Lower lobe of right lung (tissue), 2 donors: ENCODE data around the gene SIAH1. TPM values are rescaled to one million over a fixed set of nuclear protein-coding genes. Genes with fewer than 3 reads are reported as not detected.

Experiments
- ATAC-seq, 2 donors: fragments of 200-7000 bp; cut with Tn5 transposase; one replicate each; pipeline ENCODE4 v1.9.1; 2020 to 2022; ENCODE audit warnings: mild to moderate bottlenecking in 2 of 2, moderate library complexity in 2 of 2
- DNase-seq: peaks from one replicate; pipeline ENCODE4 v3.0.0-alpha.2; 2020
- H3K27ac ChIP-seq: fragments of 200-600 bp; one replicate; pipeline ENCODE4 v1.8.0; 2022
- H3K27me3 ChIP-seq: fragments of 200-600 bp; one replicate; pipeline ENCODE4 v1.8.0; 2022; ENCODE audit warnings: low read depth
- H3K36me3 ChIP-seq: fragments of 200-600 bp; one replicate; pipeline ENCODE4 v1.8.0; 2022; ENCODE audit warnings: mild to moderate bottlenecking
- H3K4me1 ChIP-seq: fragments of 200-600 bp; one replicate; pipeline ENCODE4 v1.8.0; 2022
- H3K4me3 ChIP-seq: fragments of 200-600 bp; one replicate; pipeline ENCODE4 v1.8.0; 2022; ENCODE audit warnings: mild to moderate bottlenecking
- H3K9me3 ChIP-seq: fragments of 200-600 bp; one replicate; pipeline ENCODE4 v1.8.0; 2022
- CTCF ChIP-seq: fragments of 200-600 bp; IDR thresholded peaks from one replicate; pipeline ENCODE4 v1.8.0; 2022; ENCODE audit warnings: antibody characterized with exemption, mild to moderate bottlenecking
- intact Hi-C: fragments of 100-400 bp; cut with DNase I; formaldehyde crosslinking; loops from one replicate; pipeline ENCODE4 v1.11.0; 2022
- total RNA-seq: library from RNA; stranded (reverse); fragmentation: NEBNext Ultra II Directional; extraction: Animal tissue kit (Norgen Biotek cat#: 25700); gene quantifications from one replicate; pipeline ENCODE4 v1.2.1, GENCODE V29; 2021
- donor health status: DM: no; HTN: yes; CAD: no; lungs with severe emphysema.

SIAH1 gene
- total RNA-seq, 1 donor from 2014 or later: 24.4 TPM

- ATAC-seq (peak; percentile 72 to 79), DNase-seq (peak; percentile 80)
- Histone ChIP-seq H3K4me1 (peaks cover 52% of the 10 kb centered on the region), H3K4me3 (peak overlapping the region; percentile 89), H3K27me3 (no peaks in the 10 kb centered on the region), H3K36me3 (no peaks in the 10 kb centered on the region), H3K9me3 (no peaks in the 10 kb centered on the region), H3K27ac (peak overlapping the region; percentile 99)
- no peak for TF ChIP-seq CTCF
- intact Hi-C loops: no loop called here
Measured at GRCh38 chr16:48384520-48385252, 527 bp downstream of the SIAH1 start.

GRCh38 chr16:48383877-48384519, 1.2 kb downstream of the SIAH1 start:
- no peaks in the 10 kb centered on the region for H3K27me3 ChIP-seq
- H3K9me3 ChIP-seq: no peaks in the 10 kb centered on the region
- H3K27ac ChIP-seq: peak overlapping the region; percentile 99
- H3K36me3 ChIP-seq: no peaks in the 10 kb centered on the region
- intact Hi-C loops: no loop called here
- H3K4me3 ChIP-seq: peak overlapping the region; percentile 89
- ATAC-seq (peak in 1 of 2 donors; percentile 5), DNase-seq (no peak)
- H3K4me1 ChIP-seq: peaks cover 59% of the 10 kb centered on the region
- no peak for TF ChIP-seq CTCF

DNA sequence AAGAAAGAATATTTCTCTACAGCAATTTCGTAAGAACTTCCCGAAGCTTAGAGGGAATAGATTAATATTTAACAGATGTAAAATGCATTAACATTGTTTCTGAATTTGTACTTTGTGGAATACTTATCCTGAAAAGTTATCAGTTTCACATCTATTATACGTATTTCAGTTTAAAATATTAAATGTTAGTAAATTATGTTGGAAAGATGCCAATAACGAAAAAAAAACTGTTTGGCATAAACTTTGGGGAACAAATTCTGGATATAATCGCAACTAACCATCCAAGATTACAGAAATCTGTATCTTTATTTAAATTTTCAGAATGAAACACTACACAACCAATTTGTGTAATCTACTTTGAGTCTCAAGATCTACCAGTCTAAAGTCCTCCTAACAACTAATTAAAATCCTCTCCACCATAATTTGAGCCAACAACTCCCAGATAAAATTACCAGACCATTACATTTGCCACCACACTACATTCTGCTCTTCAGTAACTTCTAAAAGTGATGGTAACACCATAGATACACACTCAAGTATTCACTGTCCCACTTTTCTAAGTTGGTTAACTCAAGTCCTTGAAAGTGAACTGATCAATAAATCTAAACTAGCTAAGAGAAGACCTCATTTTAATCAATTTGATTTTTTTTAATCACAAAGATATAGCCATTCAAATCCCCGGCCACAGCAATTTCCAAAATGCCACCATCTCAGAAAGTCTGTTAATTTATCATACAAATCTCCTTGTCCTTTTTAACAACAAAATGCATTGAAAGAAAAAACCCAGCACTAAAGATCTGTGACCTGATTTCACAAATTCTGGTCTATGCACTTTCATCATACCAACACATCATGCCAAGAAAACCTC, 2.0 kb downstream of the SIAH1 start:
- no peaks in the 10 kb centered on the region for H3K36me3 ChIP-seq
- intact Hi-C loops: no loop called here
- peaks cover 66% of the 10 kb centered on the region for H3K4me1 ChIP-seq
- peak overlapping the region; percentile 89 for H3K4me3 ChIP-seq
- DNase-seq: no peak
- H3K9me3 ChIP-seq: no peaks in the 10 kb centered on the region
- no peaks in the 10 kb centered on the region for H3K27me3 ChIP-seq
- ATAC-seq: no peak
- TF ChIP-seq CTCF: no peak
- peak overlapping the region; percentile 99 for H3K27ac ChIP-seq

DNA sequence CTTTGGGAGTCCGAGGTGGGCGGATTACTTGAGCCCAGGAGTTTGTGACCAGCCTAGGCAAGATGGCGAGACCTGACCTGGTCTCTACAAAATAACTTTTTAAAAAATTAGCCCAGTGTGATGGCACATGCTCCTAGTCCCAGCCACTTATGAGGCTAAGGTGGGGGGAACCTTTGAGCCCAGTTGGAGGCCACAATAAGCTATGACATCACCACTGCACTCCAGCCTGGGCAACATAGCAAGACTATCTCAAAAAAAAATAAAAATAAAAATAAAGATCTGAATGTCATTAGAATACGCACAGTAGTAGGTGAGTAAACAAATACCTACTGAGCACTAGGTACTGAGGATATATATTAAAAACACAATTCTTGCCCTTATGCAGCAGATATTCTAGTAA, 3.1 kb downstream of the SIAH1 start:
- Histone ChIP-seq H3K4me1 (peaks cover 78% of the 10 kb centered on the region), H3K9me3 (no peaks in the 10 kb centered on the region), H3K4me3 (no peak overlapping the region), H3K27me3 (no peaks in the 10 kb centered on the region), H3K36me3 (no peaks in the 10 kb centered on the region), H3K27ac (no peak overlapping the region)
- DNase-seq: no peak
- no peak for ATAC-seq
- no peak for TF ChIP-seq CTCF
- intact Hi-C loops: no loop called here

- DNase-seq: no peak
- no peak overlapping the region for H3K4me3 ChIP-seq
- no peaks in the 10 kb centered on the region for H3K27me3 ChIP-seq
- no peak for TF ChIP-seq CTCF
- intact Hi-C loops: no loop called here
- H3K36me3 ChIP-seq: no peaks in the 10 kb centered on the region
- ATAC-seq: no peak
- H3K4me1 ChIP-seq: peaks cover 79% of the 10 kb centered on the region
- no peak overlapping the region for H3K27ac ChIP-seq
- H3K9me3 ChIP-seq: no peaks in the 10 kb centered on the region
Measured at GRCh38 chr16:48381201-48381600, 4.0 kb downstream of the SIAH1 start.
